Activated CD4-positive, alpha-beta T cell treated with anti-CD3 and anti-CD28 coated beads for 36 hours (primary cell): ENCODE results near the gene CD79B. TPM values are rescaled to one million over a fixed set of nuclear protein-coding genes. Genes with fewer than 3 reads are reported as not detected.

Source experiments
- ATAC-seq: fragments of 200-7000 bp; cut with Tn5 transposase; one replicate; pipeline ENCODE4 v1.10.0; 2021; ENCODE audit warnings: mild to moderate bottlenecking, moderate library complexity
- CTCF ChIA-PET: fragments of 350-600 bp; sonication (Branson Sonifier 250); formaldehyde crosslinking; loops from one replicate; lab custom pipeline; 2021; ENCODE audit warnings: antibody characterized with exemption; lab: Charles Lee
- POLR2A ChIA-PET: fragments of 350-600 bp; sonication (Branson Sonifier 250); formaldehyde crosslinking; loops from one replicate; lab custom pipeline; 2021; ENCODE audit warnings: antibody characterized with exemption, inconsistent platforms; lab: Charles Lee
- DNase-seq: peaks from one replicate; pipeline ENCODE4 v3.0.0-alpha.2; 2020
- H3K27ac Mint-ChIP-seq: one replicate; pipeline ENCODE4 v1.8.0; 2021; ENCODE audit warnings: mixed read lengths
- H3K27me3 Mint-ChIP-seq: one replicate; pipeline ENCODE4 v1.8.0; 2021; ENCODE audit warnings: mixed read lengths
- H3K36me3 Mint-ChIP-seq: one replicate; pipeline ENCODE4 v1.8.0; 2021; ENCODE audit warnings: low read depth, mixed read lengths
- H3K4me1 Mint-ChIP-seq: one replicate; pipeline ENCODE4 v1.8.0; 2021; ENCODE audit warnings: mixed read lengths
- H3K4me3 Mint-ChIP-seq: one replicate; pipeline ENCODE4 v1.8.0; 2021; ENCODE audit warnings: mild to moderate bottlenecking, moderate library complexity, mixed read lengths
- H3K9me3 Mint-ChIP-seq: one replicate; pipeline ENCODE4 v1.8.0; 2021; ENCODE audit warnings: low read depth, mixed read lengths
- intact Hi-C, 2 experiments: fragments of 100-400 bp; cut with DNase I in 1 of 2; cut with micrococcal nuclease in 1 of 2; formaldehyde crosslinking; loops; one replicate each; pipeline versions ENCODE4 v1.14.2 to v1.15.1; 2022 to 2024; cut with DNase I, micrococcal nuclease
- total RNA-seq, 2 experiments: library from RNA; stranded (reverse); gene quantifications; one replicate each; pipeline ENCODE4 v1.2.3, GENCODE V29; 2021

The CD79B gene
- total RNA-seq, 2 experiments from 2014 or later = 19.8 to 28.0 TPM

- no peak overlapping the region for H3K27ac Mint-ChIP-seq
- intact Hi-C loops = loop anchor here in 1 of 2 experiments (5.0 kb wide), 1 partner anchor 41 kb away; no protein-coding TSS in a partner anchor
- peak; percentile 59 for DNase-seq
- ATAC-seq = no peak
- no peaks in the 10 kb centered on the region for H3K9me3 Mint-ChIP-seq
- H3K36me3 Mint-ChIP-seq = no peaks in the 10 kb centered on the region
- H3K27me3 Mint-ChIP-seq = no peaks in the 10 kb centered on the region
- ChIA-PET CTCF (interaction anchor here (0.8 to 1.5 kb wide), 7 partner anchors 13 to 201 kb away, joined by 3 to 8 read pairs (median 4); no protein-coding TSS in a partner anchor), POLR2A (interaction anchor here (0.7 to 0.8 kb wide), 2 partner anchors 194 to 240 kb away, joined by 3 to 4 read pairs; no protein-coding TSS in a partner anchor)
- peaks cover 25% of the 10 kb centered on the region for H3K4me1 Mint-ChIP-seq
- no peak overlapping the region for H3K4me3 Mint-ChIP-seq
Measured at GRCh38 chr17:63950940-63951907, 19.1 kb upstream of the CD79B start.

GRCh38 chr17:63949576-63950250, 17.6 kb upstream of the CD79B start:
- Mint-ChIP-seq H3K27ac (no peak overlapping the region), H3K36me3 (no peaks in the 10 kb centered on the region), H3K4me1 (peaks cover 23% of the 10 kb centered on the region), H3K4me3 (no peak overlapping the region), H3K27me3 (no peaks in the 10 kb centered on the region), H3K9me3 (no peaks in the 10 kb centered on the region)
- CTCF ChIA-PET = interaction anchor here (1.1 to 1.9 kb wide), 3 partner anchors 14 to 82 kb away, joined by 3 to 5 read pairs (median 4); no protein-coding TSS in a partner anchor
- intact Hi-C loops = loop anchor here in 1 of 2 experiments (5.0 kb wide), 1 partner anchor 43 kb away; no protein-coding TSS in a partner anchor
- DNase-seq = no peak
- ATAC-seq = no peak
- POLR2A ChIA-PET = no interaction called here

- no peaks in the 10 kb centered on the region for H3K27me3 Mint-ChIP-seq
- POLR2A ChIA-PET = no interaction called here
- H3K9me3 Mint-ChIP-seq = no peaks in the 10 kb centered on the region
- H3K27ac Mint-ChIP-seq = no peak overlapping the region
- DNase-seq = no peak
- CTCF ChIA-PET = interaction anchor here (1.2 to 1.9 kb wide), 2 partner anchors 15 to 29 kb away, joined by 3 to 5 read pairs; no protein-coding TSS in a partner anchor
- ATAC-seq = no peak
- H3K4me1 Mint-ChIP-seq = peaks cover 13% of the 10 kb centered on the region
- no peaks in the 10 kb centered on the region for H3K36me3 Mint-ChIP-seq
- no peak overlapping the region for H3K4me3 Mint-ChIP-seq
- intact Hi-C loops = no loop called here
Measured at GRCh38 chr17:63948521-63948920, 16.4 kb upstream of the CD79B start.

- Mint-ChIP-seq H3K9me3 (no peaks in the 10 kb centered on the region), H3K27ac (no peak overlapping the region), H3K27me3 (no peaks in the 10 kb centered on the region), H3K4me1 (peaks cover 13% of the 10 kb centered on the region), H3K4me3 (no peak overlapping the region), H3K36me3 (no peaks in the 10 kb centered on the region)
- no peak for DNase-seq
- ChIA-PET CTCF (interaction anchor here (0.9 to 2.9 kb wide), 9 partner anchors 8 to 89 kb away, joined by 3 to 34 read pairs (median 10); partner anchors contain the start of gene GH1), POLR2A (no interaction called here)
- intact Hi-C loops = loop anchor here in 1 of 2 experiments (2.0 kb wide), 1 partner anchor 43 kb away; no protein-coding TSS in a partner anchor
- no peak for ATAC-seq
Measured at GRCh38 chr17:63947711-63948330, 15.7 kb upstream of the CD79B start.

GRCh38 chr17:63946440-63947363, 14.6 kb upstream of the CD79B start:
- ChIA-PET CTCF (interaction anchor here (0.6 to 2.9 kb wide), 39 partner anchors 10 to 521 kb away, joined by 3 to 34 read pairs (median 5); partner anchors contain the start of genes CD79B, CSHL1 and GH1), POLR2A (interaction anchor here (0.6 kb wide), 1 partner anchor 10 kb away, joined by 3 read pairs; no protein-coding TSS in a partner anchor)
- Mint-ChIP-seq H3K9me3 (no peaks in the 10 kb centered on the region), H3K27ac (peak overlapping the region; percentile 65), H3K4me3 (peak overlapping the region; percentile 21), H3K27me3 (no peaks in the 10 kb centered on the region), H3K36me3 (no peaks in the 10 kb centered on the region), H3K4me1 (peaks cover 13% of the 10 kb centered on the region)
- peak; percentile 95 for ATAC-seq
- peak; percentile 79 for DNase-seq
- intact Hi-C loops = loop anchor here (1.0 to 2.0 kb wide), 2 partner anchors 27 to 44 kb away; no protein-coding TSS in a partner anchor

GRCh38 chr17:63945784-63946439, 13.8 kb upstream of the CD79B start:
- CTCF ChIA-PET = interaction anchor here (0.6 to 2.9 kb wide), 37 partner anchors 9 to 861 kb away, joined by 3 to 34 read pairs (median 5); partner anchors contain the start of genes CD79B, CSHL1 and GH1
- Mint-ChIP-seq H3K27me3 (no peaks in the 10 kb centered on the region), H3K27ac (no peak overlapping the region), H3K4me3 (no peak overlapping the region), H3K36me3 (no peaks in the 10 kb centered on the region), H3K4me1 (peaks cover 13% of the 10 kb centered on the region), H3K9me3 (no peaks in the 10 kb centered on the region)
- intact Hi-C loops = loop anchor here (1.0 to 2.0 kb wide), 2 partner anchors 27 to 45 kb away; no protein-coding TSS in a partner anchor
- POLR2A ChIA-PET = no interaction called here
- no peak for DNase-seq
- peak; percentile 5 for ATAC-seq

GRCh38 chr17:63944736-63945499, 12.8 kb upstream of the CD79B start:
- H3K4me1 Mint-ChIP-seq = peaks cover 13% of the 10 kb centered on the region
- intact Hi-C loops = no loop called here
- POLR2A ChIA-PET = no interaction called here
- DNase-seq = no peak
- H3K27me3 Mint-ChIP-seq = no peaks in the 10 kb centered on the region
- CTCF ChIA-PET = interaction anchor here (0.6 to 2.9 kb wide), 10 partner anchors 8 to 189 kb away, joined by 3 to 34 read pairs (median 10); partner anchors contain the start of gene GH1
- no peak overlapping the region for H3K4me3 Mint-ChIP-seq
- no peaks in the 10 kb centered on the region for H3K9me3 Mint-ChIP-seq
- H3K27ac Mint-ChIP-seq = no peak overlapping the region
- ATAC-seq = no peak
- H3K36me3 Mint-ChIP-seq = no peaks in the 10 kb centered on the region

- ChIA-PET POLR2A (no interaction called here), CTCF (no interaction called here)
- no peak for DNase-seq
- H3K27ac Mint-ChIP-seq = no peak overlapping the region
- no peaks in the 10 kb centered on the region for H3K9me3 Mint-ChIP-seq
- H3K27me3 Mint-ChIP-seq = no peaks in the 10 kb centered on the region
- H3K4me3 Mint-ChIP-seq = no peak overlapping the region
- no peak for ATAC-seq
- H3K4me1 Mint-ChIP-seq = peaks cover 15% of the 10 kb centered on the region
- H3K36me3 Mint-ChIP-seq = no peaks in the 10 kb centered on the region
- intact Hi-C loops = no loop called here
Measured at GRCh38 chr17:63943745-63944144, 11.6 kb upstream of the CD79B start.

- ChIA-PET POLR2A (no interaction called here), CTCF (interaction anchor here (1.0 kb wide), 1 partner anchor 12 kb away, joined by 3 read pairs; no protein-coding TSS in a partner anchor)
- ATAC-seq (no peak), DNase-seq (no peak)
- Mint-ChIP-seq H3K9me3 (no peaks in the 10 kb centered on the region), H3K4me1 (peaks cover 16% of the 10 kb centered on the region), H3K27ac (no peak overlapping the region), H3K4me3 (no peak overlapping the region), H3K27me3 (no peaks in the 10 kb centered on the region), H3K36me3 (no peaks in the 10 kb centered on the region)
- intact Hi-C loops = no loop called here
Measured at GRCh38 chr17:63942309-63942985, 10.3 kb upstream of the CD79B start.
